Testis (tissue), 3 donors: Measurements from ENCODE around the gene KHDC4. TPM values are rescaled to one million over a fixed set of nuclear protein-coding genes. Genes with fewer than 3 reads are reported as not detected.

Source experiments
- DNase-seq: peaks from one replicate; pipeline ENCODE4 v3.0.0-alpha.2; 2019
- H3K27ac ChIP-seq, 2 donors: fragments of 200-600 bp; sonication (generic); one replicate each; pipeline ENCODE4 v1.5.1; 2019
- H3K27me3 ChIP-seq: fragments of 200-600 bp; sonication (generic); one replicate; pipeline ENCODE4 v1.5.1; 2019
- H3K36me3 ChIP-seq: fragments of 200-600 bp; sonication (generic); one replicate; pipeline ENCODE4 v1.5.1; 2017; ENCODE audit warnings: low read depth; ENCODE audit errors: missing control alignments
- H3K4me1 ChIP-seq: fragments of 200-600 bp; sonication (generic); one replicate; pipeline ENCODE4 v1.5.1; 2019
- H3K4me3 ChIP-seq, 2 donors: fragments of 200-600 bp; sonication (generic); one replicate each; pipeline ENCODE4 v1.5.1; 2017 to 2019
- H3K9me3 ChIP-seq: fragments of 200-600 bp; sonication (generic); one replicate; pipeline ENCODE4 v1.5.1; 2017
- CTCF ChIP-seq, 3 experiments: fragments of 450-650 bp in 2 of 3; fragments of 200-600 bp in 1 of 3; sonication (generic) in 1 of 3; IDR thresholded peaks; one replicate each; pipeline ENCODE4 v1.5.1; 2016 to 2019; ENCODE audit warnings: antibody characterized with exemption in 3 of 3, mild to moderate bottlenecking in 2 of 3, moderate library complexity in 1 of 3
- POLR2A ChIP-seq: fragments of 450-650 bp; IDR thresholded peaks from one replicate; pipeline ENCODE4 v1.6.1; 2017; ENCODE audit warnings: antibody characterized with exemption, mild to moderate bottlenecking, moderate library complexity
- WGBS, 2 donors: methylation state at CpG; one replicate each; pipeline ENCODE4 v1.1.5; 2018; 5-methylcytosine and 5-hydroxymethylcytosine counted together
- intact Hi-C: fragments of 100-400 bp; cut with DNase I; formaldehyde crosslinking; loops from one replicate; pipeline ENCODE4 v1.15.1; 2023; ENCODE audit warnings: low total_unique reads
- polyA plus RNA-seq: library from polyadenylated mRNA; stranded (reverse); fragments of 350-450 nt; fragmentation: Illumina TruSeq; extraction: RNeasy Lipid Tissue Mini Kit (QIAGEN cat#74804); gene quantifications from one replicate; pipeline ENCODE4 v1.2.3, GENCODE V29; 2014; ENCODE audit warnings: low read depth, low replicate concordance; ENCODE audit not compliant: insufficient read depth
- total RNA-seq, 2 donors: library from RNA; depleted of rRNA; stranded (reverse); fragments of >200 nt; gene quantifications; one replicate each; pipeline ENCODE4 v1.2.3, GENCODE V29; 2016

KHDC4 gene
- total and polyA plus RNA-seq, 3 donors from 2014 or later: 45.5 to 95.3 (median 84.5) TPM

DNA sequence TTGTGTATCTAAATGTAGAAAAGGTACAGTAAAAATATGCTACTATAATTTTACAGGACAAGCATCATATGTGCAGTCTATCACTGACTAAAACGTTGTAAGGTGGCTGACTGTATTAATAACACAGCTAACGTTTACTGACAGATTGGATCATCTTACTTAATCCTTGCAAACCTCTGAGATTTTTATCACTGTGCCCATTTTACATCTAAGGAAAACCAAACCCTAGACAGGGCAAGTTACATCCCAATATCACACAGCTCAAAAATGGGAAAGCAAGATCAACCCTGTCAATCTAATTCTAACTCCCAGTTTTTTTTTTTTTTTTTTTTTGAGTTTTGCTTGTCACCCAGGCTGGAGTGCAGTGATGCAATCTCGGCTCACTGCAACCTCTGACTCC, 15.6 kb downstream of the KHDC4 start:
- no peak for DNase-seq
- Histone ChIP-seq H3K36me3 (no peaks in the 10 kb centered on the region), H3K4me1 (no peaks in the 10 kb centered on the region), H3K9me3 (no peaks in the 10 kb centered on the region), H3K27me3 (no peaks in the 10 kb centered on the region), H3K27ac (no peak overlapping the region), H3K4me3 (no peak overlapping the region)
- 72 to 76% methylated on average over 3 of the region's 3 CpGs for WGBS, 2 donors
- intact Hi-C loops: no loop called here
- TF ChIP-seq POLR2A (no peak), CTCF (IDR thresholded peaks at IDR 0.05) (no peak)

GRCh38 chr1:155913969-155914757, 20.1 kb downstream of the KHDC4 start:
- TF ChIP-seq POLR2A: no peak
- no peak for TF ChIP-seq CTCF (IDR thresholded peaks at IDR 0.05)
- WGBS, 2 donors: 70 to 80% methylated on average over 6 of the region's 6 CpGs
- no peaks in the 10 kb centered on the region for H3K36me3 ChIP-seq
- peaks cover 5% of the 10 kb centered on the region for H3K4me1 ChIP-seq
- no peaks in the 10 kb centered on the region for H3K27me3 ChIP-seq
- H3K27ac ChIP-seq: no peak overlapping the region
- H3K9me3 ChIP-seq: no peaks in the 10 kb centered on the region
- no peak for DNase-seq
- H3K4me3 ChIP-seq: no peak overlapping the region
- intact Hi-C loops: no loop called here

DNA sequence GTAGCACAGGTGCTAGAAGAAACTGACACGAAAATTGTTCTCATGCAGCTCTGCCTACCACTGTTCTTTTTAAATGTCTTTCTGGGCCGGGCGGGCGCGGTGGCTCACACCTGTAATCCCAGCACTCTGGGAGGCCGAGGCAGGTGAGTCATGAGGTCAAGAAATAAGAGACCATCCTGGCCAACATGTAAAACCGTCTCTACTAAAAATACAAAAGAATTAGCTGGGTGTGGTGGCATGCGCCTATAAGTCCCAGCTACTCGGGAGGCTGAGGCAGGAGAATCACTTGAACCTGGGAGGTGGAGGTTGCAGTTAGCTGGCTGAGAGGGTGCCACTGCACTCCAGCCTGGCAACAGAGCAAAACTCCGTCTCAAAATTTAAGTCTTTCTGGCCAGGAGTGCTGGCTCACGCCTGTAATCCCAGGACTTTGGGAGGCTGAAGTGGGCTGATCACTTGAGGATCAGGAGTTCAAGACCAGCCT, 22.1 kb downstream of the KHDC4 start:
- intact Hi-C loops: no loop called here

GRCh38 chr1:155911156-155912055, 22.8 kb downstream of the KHDC4 start, which contains the start of gene RIT1:
RIT1 (minus strand) TSS chr1:155911349; CDS start chr1:155910761, 588 bp downstream.
- peak within 1 kb of the TSS; percentile 93 to 95 for H3K27ac ChIP-seq
- TF ChIP-seq CTCF (IDR thresholded peaks at IDR 0.05) (peak in 1 of 3 experiments; percentile 31), POLR2A (peak; percentile 18)
- peaks cover 5% of the 10 kb centered on the region for H3K4me1 ChIP-seq
- H3K36me3 ChIP-seq: no peaks in the 10 kb centered on the region
- peak within 1 kb of the TSS; percentile 78 to 87 for H3K4me3 ChIP-seq
- H3K9me3 ChIP-seq: no peaks in the 10 kb centered on the region
- WGBS, 2 donors: 7 to 11% methylated on average over 13 to 33 of the region's 34 CpGs
- no peaks in the 10 kb centered on the region for H3K27me3 ChIP-seq
- DNase-seq: peak; percentile 93
- intact Hi-C loops: no loop called here

More for the DNA sequence above, 22.1 kb downstream of the KHDC4 start:
- TF ChIP-seq CTCF (IDR thresholded peaks at IDR 0.05) (no peak), POLR2A (no peak)
- no peak for DNase-seq
- H3K9me3 ChIP-seq: no peaks in the 10 kb centered on the region
- H3K4me1 ChIP-seq: peaks cover 5% of the 10 kb centered on the region
- H3K27me3 ChIP-seq: no peaks in the 10 kb centered on the region
- H3K27ac ChIP-seq: peak overlapping the region in 1 of 2 donors; percentile 95
- no peaks in the 10 kb centered on the region for H3K36me3 ChIP-seq
- H3K4me3 ChIP-seq: no peak overlapping the region
- WGBS, 2 donors: 82% methylated on average over 11 of the region's 11 CpGs
